NK-92 treated with Interleukin-12 subunit alpha and Interleukin-12 subunit beta, amount 100 ng/mL, for 24 hours (cell line): Measurements from ENCODE around the gene UBTD1.
"Not testable (repeated sequence)": the region's sequence is repeated elsewhere in the genome, so short reads cannot be mapped to it uniquely, and the experiment has no call there.

ENCODE experiments used
- DNase-seq: peaks from one replicate; lab custom pipeline; 2025; lab: John Stamatoyannopoulos, UW

UBTD1 gene

GRCh38 chr10:97515271-97515978 is 16.7 kb downstream of the UBTD1 start:
- no peak for DNase-seq

- no peak for DNase-seq
These were observed 18.5 kb downstream of the UBTD1 start for GRCh38 chr10:97517096-97517750.

GRCh38 chr10:97517778-97518300 is 19.1 kb downstream of the UBTD1 start:
- no peak for DNase-seq

GRCh38 chr10:97518301-97519043 is 19.7 kb downstream of the UBTD1 start:
- no peak for DNase-seq

GRCh38 chr10:97519342-97519741 is 20.6 kb downstream of the UBTD1 start:
- no peak for DNase-seq

GRCh38 chr10:97520520-97520919 is 21.8 kb downstream of the UBTD1 start:
- no peak for DNase-seq

- DNase-seq: no peak
These were observed 22.4 kb downstream of the UBTD1 start for GRCh38 chr10:97520978-97521761.

GRCh38 chr10:97522071-97522470 is 23.3 kb downstream of the UBTD1 start:
- DNase-seq: no peak

- no peak for DNase-seq
These were observed 24.2 kb downstream of the UBTD1 start for GRCh38 chr10:97522937-97523336.

- DNase-seq: no peak
These were observed 26.4 kb downstream of the UBTD1 start for GRCh38 chr10:97525086-97525485.

- no peak for DNase-seq
These were observed 27.0 kb downstream of the UBTD1 start for GRCh38 chr10:97525683-97526110.

GRCh38 chr10:97528876-97529275 is 30.2 kb downstream of the UBTD1 start:
- DNase-seq: not testable (repeated sequence)

GRCh38 chr10:97529685-97530465 is 31.2 kb downstream of the UBTD1 start:
- no peak for DNase-seq

GRCh38 chr10:97531401-97531986 is 32.8 kb downstream of the UBTD1 start:
- DNase-seq: no peak

- no peak for DNase-seq
These were observed 34.4 kb downstream of the UBTD1 start for GRCh38 chr10:97532935-97533671.

GRCh38 chr10:97533888-97534287 is 35.2 kb downstream of the UBTD1 start:
- DNase-seq: no peak

- no peak for DNase-seq
These were observed 36.1 kb downstream of the UBTD1 start for GRCh38 chr10:97534746-97535367.

GRCh38 chr10:97537186-97537869 is 38.6 kb downstream of the UBTD1 start:
- DNase-seq: no peak

- no peak for DNase-seq
These were observed 39.7 kb downstream of the UBTD1 start for GRCh38 chr10:97538411-97538810.
